Measurements from ENCODE around the gene KIRREL3.
A peak's percentile ranks its signal among the peaks of the same experiment; 100 is the strongest.

Gene KIRREL3

GRCh38 chr11:126485021-126485792, 515.4 kb downstream of the KIRREL3 start:
- H3K27ac ChIP-seq (ENCODE audit: low read depth, low read length) = no peak overlapping the region
- H3K4me1 ChIP-seq (ENCODE audit: control insufficient read depth, insufficient read depth, low read length, unreplicated experiment) = no peaks in the 10 kb centered on the region
- no peaks in the 10 kb centered on the region for H3K27me3 ChIP-seq (ENCODE audit: insufficient read depth, low read length)
- H2AFZ ChIP-seq (ENCODE audit: low read length, unreplicated experiment) = no peak overlapping the region
- no peak overlapping the region for H3K4me3 ChIP-seq (ENCODE audit: low read depth, low read length)
- H3K36me3 ChIP-seq (ENCODE audit: insufficient read depth, low read length) = no peaks in the 10 kb centered on the region
- H3K79me2 ChIP-seq (ENCODE audit: control insufficient read depth, insufficient read depth, low read length, unreplicated experiment) = no peaks in the 10 kb centered on the region

GRCh38 chr11:126484266-126484665, 516.3 kb downstream of the KIRREL3 start:
- Histone ChIP-seq H3K36me3 (ENCODE audit: insufficient read depth, low read length) (no peaks in the 10 kb centered on the region), H2AFZ (ENCODE audit: low read length, unreplicated experiment) (no peak overlapping the region), H3K4me3 (ENCODE audit: low read depth, low read length) (no peak overlapping the region), H3K79me2 (ENCODE audit: control insufficient read depth, insufficient read depth, low read length, unreplicated experiment) (no peaks in the 10 kb centered on the region), H3K27me3 (ENCODE audit: insufficient read depth, low read length) (no peaks in the 10 kb centered on the region), H3K4me1 (ENCODE audit: control insufficient read depth, insufficient read depth, low read length, unreplicated experiment) (no peaks in the 10 kb centered on the region), H3K27ac (ENCODE audit: low read depth, low read length) (no peak overlapping the region)

GRCh38 chr11:126483621-126484195, 516.9 kb downstream of the KIRREL3 start:
- Histone ChIP-seq H3K4me1 (ENCODE audit: control insufficient read depth, insufficient read depth, low read length, unreplicated experiment) (no peaks in the 10 kb centered on the region), H3K27ac (ENCODE audit: low read depth, low read length) (no peak overlapping the region), H2AFZ (ENCODE audit: low read length, unreplicated experiment) (no peak overlapping the region)

GRCh38 chr11:126482586-126483108, 517.9 kb downstream of the KIRREL3 start:
- no peaks in the 10 kb centered on the region for H3K79me2 ChIP-seq (ENCODE audit: control insufficient read depth, insufficient read depth, low read length, unreplicated experiment)
- H3K27me3 ChIP-seq (ENCODE audit: insufficient read depth, low read length) = no peaks in the 10 kb centered on the region
- H2AFZ ChIP-seq (ENCODE audit: low read length, unreplicated experiment) = no peak overlapping the region
- no peak overlapping the region for H3K4me3 ChIP-seq (ENCODE audit: low read depth, low read length)
- H3K36me3 ChIP-seq (ENCODE audit: insufficient read depth, low read length) = no peaks in the 10 kb centered on the region
- H3K4me1 ChIP-seq (ENCODE audit: control insufficient read depth, insufficient read depth, low read length, unreplicated experiment) = no peaks in the 10 kb centered on the region
- H3K27ac ChIP-seq (ENCODE audit: low read depth, low read length) = no peak overlapping the region

More at GRCh38 chr11:126483621-126484195, 516.9 kb downstream of the KIRREL3 start:
- no peaks in the 10 kb centered on the region for H3K27me3 ChIP-seq (ENCODE audit: insufficient read depth, low read length)
- no peaks in the 10 kb centered on the region for H3K36me3 ChIP-seq (ENCODE audit: insufficient read depth, low read length)
- H3K79me2 ChIP-seq (ENCODE audit: control insufficient read depth, insufficient read depth, low read length, unreplicated experiment) = no peaks in the 10 kb centered on the region
- no peak overlapping the region for H3K4me3 ChIP-seq (ENCODE audit: low read depth, low read length)

- no peaks in the 10 kb centered on the region for H3K4me1 ChIP-seq (ENCODE audit: control insufficient read depth, insufficient read depth, low read length, unreplicated experiment)
- no peak overlapping the region for H3K27ac ChIP-seq (ENCODE audit: low read depth, low read length)
- H2AFZ ChIP-seq (ENCODE audit: low read length, unreplicated experiment) = peak overlapping the region; percentile 17
- no peak overlapping the region for H3K4me3 ChIP-seq (ENCODE audit: low read depth, low read length)
- no peaks in the 10 kb centered on the region for H3K79me2 ChIP-seq (ENCODE audit: control insufficient read depth, insufficient read depth, low read length, unreplicated experiment)
- no peaks in the 10 kb centered on the region for H3K27me3 ChIP-seq (ENCODE audit: insufficient read depth, low read length)
- no peaks in the 10 kb centered on the region for H3K36me3 ChIP-seq (ENCODE audit: insufficient read depth, low read length)
Observed at GRCh38 chr11:126481303-126481680, 519.3 kb downstream of the KIRREL3 start.

GRCh38 chr11:126480410-126481302, 519.9 kb downstream of the KIRREL3 start:
- Histone ChIP-seq H3K4me3 (ENCODE audit: low read depth, low read length) (peak overlapping the region; percentile 3; the same call in 1 of the 2 replicates), H3K27me3 (ENCODE audit: insufficient read depth, low read length) (no peaks in the 10 kb centered on the region), H3K27ac (ENCODE audit: low read depth, low read length) (no peak overlapping the region), H2AFZ (ENCODE audit: low read length, unreplicated experiment) (peak overlapping the region; percentile 37), H3K36me3 (ENCODE audit: insufficient read depth, low read length) (no peaks in the 10 kb centered on the region), H3K4me1 (ENCODE audit: control insufficient read depth, insufficient read depth, low read length, unreplicated experiment) (no peaks in the 10 kb centered on the region), H3K79me2 (ENCODE audit: control insufficient read depth, insufficient read depth, low read length, unreplicated experiment) (no peaks in the 10 kb centered on the region)

GRCh38 chr11:126480015-126480409, 520.6 kb downstream of the KIRREL3 start:
- Histone ChIP-seq H2AFZ (ENCODE audit: low read length, unreplicated experiment) (peak overlapping the region; percentile 37), H3K79me2 (ENCODE audit: control insufficient read depth, insufficient read depth, low read length, unreplicated experiment) (no peaks in the 10 kb centered on the region), H3K36me3 (ENCODE audit: insufficient read depth, low read length) (no peaks in the 10 kb centered on the region), H3K4me1 (ENCODE audit: control insufficient read depth, insufficient read depth, low read length, unreplicated experiment) (no peaks in the 10 kb centered on the region), H3K27ac (ENCODE audit: low read depth, low read length) (no peak overlapping the region), H3K4me3 (ENCODE audit: low read depth, low read length) (no peak overlapping the region), H3K27me3 (ENCODE audit: insufficient read depth, low read length) (no peaks in the 10 kb centered on the region)

- Histone ChIP-seq H3K27ac (ENCODE audit: low read depth, low read length) (no peak overlapping the region), H3K36me3 (ENCODE audit: insufficient read depth, low read length) (no peaks in the 10 kb centered on the region), H3K4me1 (ENCODE audit: control insufficient read depth, insufficient read depth, low read length, unreplicated experiment) (no peaks in the 10 kb centered on the region), H2AFZ (ENCODE audit: low read length, unreplicated experiment) (no peak overlapping the region), H3K4me3 (ENCODE audit: low read depth, low read length) (no peak overlapping the region), H3K27me3 (ENCODE audit: insufficient read depth, low read length) (no peaks in the 10 kb centered on the region), H3K79me2 (ENCODE audit: control insufficient read depth, insufficient read depth, low read length, unreplicated experiment) (no peaks in the 10 kb centered on the region)
Observed at GRCh38 chr11:126479178-126479930, 521.2 kb downstream of the KIRREL3 start.

GRCh38 chr11:126478466-126478865, 522.1 kb downstream of the KIRREL3 start:
- H3K79me2 ChIP-seq (ENCODE audit: control insufficient read depth, insufficient read depth, low read length, unreplicated experiment) = no peaks in the 10 kb centered on the region
- no peaks in the 10 kb centered on the region for H3K27me3 ChIP-seq (ENCODE audit: insufficient read depth, low read length)
- no peak overlapping the region for H3K27ac ChIP-seq (ENCODE audit: low read depth, low read length)
- no peak overlapping the region for H3K4me3 ChIP-seq (ENCODE audit: low read depth, low read length)
- no peak overlapping the region for H2AFZ ChIP-seq (ENCODE audit: low read length, unreplicated experiment)
- H3K36me3 ChIP-seq (ENCODE audit: insufficient read depth, low read length) = no peaks in the 10 kb centered on the region
- no peaks in the 10 kb centered on the region for H3K4me1 ChIP-seq (ENCODE audit: control insufficient read depth, insufficient read depth, low read length, unreplicated experiment)

All from ACC112 (cell line).